SKM-1 treated with dmso at 0.1 percent for 144 hours (cell line): ENCODE results near the gene RNF220.
"Not testable (repeated sequence)": the region's sequence is repeated elsewhere in the genome, so short reads cannot be mapped to it uniquely, and the experiment has no call there.

Experiments
- DNase-seq: peaks from one replicate; lab custom pipeline; 2025; ENCODE audit not compliant: unreplicated experiment; lab: John Stamatoyannopoulos, UW

Gene RNF220

GRCh38 chr1:44485934-44486460 is 80.9 kb downstream of the RNF220 start:
- no peak for DNase-seq

GRCh38 chr1:44489481-44489880 is 84.4 kb downstream of the RNF220 start:
- DNase-seq = no peak

GRCh38 chr1:44496541-44497171 is 91.6 kb downstream of the RNF220 start:
- no peak for DNase-seq

GRCh38 chr1:44497422-44498170 is 92.5 kb downstream of the RNF220 start:
- DNase-seq = no peak

GRCh38 chr1:44499306-44499705 is 94.3 kb downstream of the RNF220 start:
- peak; percentile 14 for DNase-seq

- no peak for DNase-seq
Measured at GRCh38 chr1:44500181-44501046, 95.4 kb downstream of the RNF220 start.

DNA sequence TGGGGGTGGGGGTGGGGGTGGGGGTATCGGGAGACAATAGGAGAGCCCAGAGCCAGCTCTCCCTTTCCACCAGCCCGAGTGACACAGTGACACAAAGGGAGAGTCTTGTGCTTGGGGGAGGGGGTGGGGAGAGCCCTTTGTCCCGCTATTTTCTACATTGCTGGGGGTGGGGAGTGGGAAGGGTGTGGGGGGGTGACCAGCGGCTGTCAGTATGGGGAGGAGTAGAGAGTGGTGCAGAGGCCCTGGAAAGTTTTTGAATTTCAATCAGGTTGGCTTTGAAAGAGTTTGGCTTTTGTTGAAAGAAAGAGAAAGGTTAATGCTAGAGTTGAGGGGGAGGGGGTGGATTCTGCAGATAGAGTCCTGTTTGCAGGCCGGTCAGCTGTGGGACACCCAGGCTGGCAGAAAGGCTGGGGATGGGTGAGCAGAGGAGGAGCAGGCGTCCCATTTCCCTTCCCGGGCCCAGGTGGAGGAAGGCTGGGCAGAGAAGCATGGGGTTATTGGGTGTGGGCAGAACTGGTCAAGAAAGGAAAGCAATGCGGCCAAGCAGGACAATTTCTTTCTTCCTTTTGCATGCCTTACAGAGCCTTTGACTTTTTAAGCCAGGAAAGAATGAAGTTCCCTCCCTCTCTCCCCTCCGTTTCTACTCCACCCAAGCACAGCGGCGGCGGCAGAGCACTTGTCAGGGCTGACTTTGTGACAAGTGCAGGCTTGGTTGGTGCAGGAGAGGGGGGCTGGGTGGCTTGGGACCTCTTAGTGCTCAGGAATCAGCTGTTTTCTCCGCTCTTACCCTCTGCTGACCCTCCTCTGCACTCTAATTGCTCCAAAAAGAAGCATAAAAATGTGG is 96.2 kb downstream of the RNF220 start:
- no peak for DNase-seq

GRCh38 chr1:44502823-44503222 is 97.8 kb downstream of the RNF220 start:
- not testable (repeated sequence) for DNase-seq

DNA sequence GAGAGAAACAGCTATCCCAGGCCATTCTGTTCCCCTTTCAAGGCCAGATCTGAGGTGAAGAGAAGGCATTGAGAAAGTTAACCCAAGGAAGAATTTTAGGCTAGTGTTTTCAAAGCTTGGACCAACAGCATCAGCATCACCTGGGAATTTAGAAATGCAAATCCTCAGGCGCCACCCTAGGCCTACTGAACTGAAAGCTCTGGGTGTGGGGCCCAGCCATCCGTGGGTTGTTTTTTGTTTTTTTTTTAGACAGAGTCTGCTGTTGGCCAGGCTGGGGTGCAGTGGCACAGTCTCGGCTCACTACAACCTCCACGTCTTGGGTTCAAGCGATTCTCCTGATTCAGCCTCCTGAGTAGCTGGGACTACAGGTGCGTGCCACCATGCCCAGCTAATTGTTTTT is 98.6 kb downstream of the RNF220 start:
- no peak for DNase-seq

- no peak for DNase-seq
Measured at GRCh38 chr1:44505210-44505993, 100.3 kb downstream of the RNF220 start.

DNA sequence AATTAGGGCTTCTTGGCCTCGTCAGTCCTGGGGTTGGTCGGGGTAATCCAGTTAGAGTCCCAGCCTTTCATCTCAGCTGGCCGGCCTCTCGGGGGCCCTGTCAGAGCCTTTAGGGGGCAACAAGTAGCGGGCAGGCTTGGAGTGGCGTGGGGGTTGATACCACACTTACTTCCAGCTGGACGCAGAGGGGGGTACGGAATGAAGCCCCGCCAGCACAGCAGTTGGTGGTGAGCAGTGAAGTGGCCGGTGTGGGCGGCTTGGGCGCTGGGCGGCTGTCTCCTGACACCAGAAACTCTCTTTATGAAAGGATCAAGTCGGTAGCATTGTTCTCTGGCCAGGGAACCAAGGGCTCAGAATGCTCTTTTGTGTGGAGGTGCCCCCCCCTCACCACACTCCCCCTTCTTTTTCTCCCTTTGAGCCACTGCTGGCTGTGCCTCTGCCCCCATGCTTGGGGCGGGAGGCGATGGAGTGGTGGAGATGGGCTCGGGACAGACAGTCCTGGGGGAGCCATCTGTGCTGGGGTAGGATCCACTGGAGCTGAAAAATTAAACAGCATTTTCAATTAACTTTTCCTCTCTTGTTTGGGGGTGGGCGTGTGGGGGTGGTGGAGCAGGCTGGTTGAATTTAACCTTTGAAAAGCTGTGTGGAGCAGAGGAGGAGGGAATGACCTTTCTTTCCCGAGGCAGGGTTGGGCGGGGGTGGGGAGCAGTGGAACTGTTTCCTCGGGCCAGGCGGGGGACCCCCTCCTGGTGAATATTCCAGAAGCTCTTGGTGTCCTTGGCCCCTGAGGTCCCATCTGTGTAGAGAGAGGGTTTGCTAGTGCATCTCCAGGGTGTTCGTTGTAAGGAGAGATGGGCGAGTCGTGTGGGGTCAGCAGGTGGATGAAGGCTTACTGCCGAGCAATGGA is 102.7 kb downstream of the RNF220 start:
- DNase-seq = no peak

DNA sequence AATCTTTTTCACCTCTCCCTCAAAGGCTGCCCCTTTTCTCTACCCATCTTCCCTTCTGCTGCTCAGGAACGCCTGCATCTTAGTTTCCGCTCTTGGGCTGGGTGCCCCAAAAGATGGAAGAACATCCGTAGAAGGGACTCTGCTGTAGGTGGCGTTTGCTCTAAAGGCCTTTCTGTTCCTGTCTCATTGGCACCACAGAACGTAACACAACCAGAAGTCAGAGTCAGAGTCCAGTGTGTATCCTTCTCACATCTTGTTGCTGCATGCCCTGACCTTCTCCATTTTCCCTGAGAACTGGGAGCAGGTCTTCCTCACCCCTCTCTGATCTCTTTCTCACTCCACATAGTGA is 103.3 kb downstream of the RNF220 start:
- no peak for DNase-seq

GRCh38 chr1:44511363-44511762 is 106.3 kb downstream of the RNF220 start:
- DNase-seq = no peak

DNA sequence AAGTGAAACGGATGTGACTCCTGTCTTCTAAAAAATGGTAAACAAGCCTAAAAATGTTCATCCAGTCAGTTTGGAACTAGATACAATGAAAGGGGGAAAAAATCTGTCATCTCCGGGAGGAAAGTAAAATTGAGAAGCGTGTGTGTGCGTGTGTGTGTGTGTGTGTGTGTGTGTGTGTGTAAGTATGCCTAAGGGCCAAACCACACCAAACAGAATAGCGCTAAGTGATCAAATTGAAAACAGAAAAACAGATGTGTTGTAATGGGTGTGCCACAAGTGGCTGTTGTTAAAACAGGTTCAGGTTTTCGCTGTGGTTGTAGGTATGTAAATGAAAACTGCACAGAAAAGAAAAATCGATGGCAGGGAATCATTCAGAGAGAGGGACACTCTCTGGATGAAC is 106.7 kb downstream of the RNF220 start:
- no peak for DNase-seq

DNA sequence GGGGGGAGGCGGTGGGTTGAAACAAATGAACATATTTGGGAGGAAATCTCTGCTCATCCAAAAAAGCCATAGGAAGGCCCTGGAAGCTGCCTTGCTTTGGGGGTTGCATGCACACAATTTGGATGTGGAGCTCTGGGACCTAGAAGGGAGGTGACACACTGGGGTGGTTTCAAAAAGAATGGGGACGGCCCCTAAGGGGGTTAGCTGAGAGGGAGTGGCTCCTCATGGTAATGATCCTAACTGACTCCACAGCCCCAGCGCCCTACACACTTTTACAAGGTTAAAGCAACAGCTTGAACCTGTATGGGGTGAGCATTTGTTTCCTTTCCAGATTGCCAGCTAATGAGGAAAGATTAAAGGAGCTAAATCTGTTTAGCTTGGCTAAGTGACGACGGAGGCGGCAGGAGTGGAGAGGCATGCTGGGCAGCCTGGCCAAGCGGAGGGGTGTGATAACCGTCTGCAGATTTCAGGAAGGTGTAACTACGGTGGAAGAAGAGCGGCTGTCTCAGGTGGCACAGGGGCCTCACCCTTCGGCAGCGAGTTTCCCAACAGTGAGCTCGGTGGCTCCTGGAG is 107.3 kb downstream of the RNF220 start:
- DNase-seq = no peak

GRCh38 chr1:44513111-44513510 is 108.1 kb downstream of the RNF220 start:
- DNase-seq = no peak

GRCh38 chr1:44514673-44515072 is 109.6 kb downstream of the RNF220 start:
- no peak for DNase-seq

DNA sequence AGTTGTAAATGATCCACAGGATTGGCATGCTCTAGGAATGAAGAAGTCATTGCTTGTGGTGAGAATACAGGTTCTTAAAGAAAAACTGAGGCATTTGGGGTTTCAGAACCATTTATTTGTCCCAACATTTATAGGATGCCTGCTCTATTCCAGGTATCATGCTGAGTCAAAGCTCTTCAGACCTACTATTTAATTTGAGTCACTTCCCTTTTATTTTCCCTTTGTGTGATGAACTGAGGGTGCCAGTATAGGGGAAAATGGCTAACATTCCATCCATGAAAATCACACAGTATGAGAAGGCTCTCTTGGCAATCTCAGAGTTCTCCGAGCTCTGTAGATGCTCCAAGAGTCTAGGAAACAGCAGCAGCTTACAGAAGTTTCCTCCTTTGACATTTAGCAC is 110.4 kb downstream of the RNF220 start:
- DNase-seq = no peak
